ENCODE results near the gene NDUFAF8.
A peak's percentile ranks its signal among the peaks of the same experiment; 100 is the strongest.

The NDUFAF8 gene

DNA sequence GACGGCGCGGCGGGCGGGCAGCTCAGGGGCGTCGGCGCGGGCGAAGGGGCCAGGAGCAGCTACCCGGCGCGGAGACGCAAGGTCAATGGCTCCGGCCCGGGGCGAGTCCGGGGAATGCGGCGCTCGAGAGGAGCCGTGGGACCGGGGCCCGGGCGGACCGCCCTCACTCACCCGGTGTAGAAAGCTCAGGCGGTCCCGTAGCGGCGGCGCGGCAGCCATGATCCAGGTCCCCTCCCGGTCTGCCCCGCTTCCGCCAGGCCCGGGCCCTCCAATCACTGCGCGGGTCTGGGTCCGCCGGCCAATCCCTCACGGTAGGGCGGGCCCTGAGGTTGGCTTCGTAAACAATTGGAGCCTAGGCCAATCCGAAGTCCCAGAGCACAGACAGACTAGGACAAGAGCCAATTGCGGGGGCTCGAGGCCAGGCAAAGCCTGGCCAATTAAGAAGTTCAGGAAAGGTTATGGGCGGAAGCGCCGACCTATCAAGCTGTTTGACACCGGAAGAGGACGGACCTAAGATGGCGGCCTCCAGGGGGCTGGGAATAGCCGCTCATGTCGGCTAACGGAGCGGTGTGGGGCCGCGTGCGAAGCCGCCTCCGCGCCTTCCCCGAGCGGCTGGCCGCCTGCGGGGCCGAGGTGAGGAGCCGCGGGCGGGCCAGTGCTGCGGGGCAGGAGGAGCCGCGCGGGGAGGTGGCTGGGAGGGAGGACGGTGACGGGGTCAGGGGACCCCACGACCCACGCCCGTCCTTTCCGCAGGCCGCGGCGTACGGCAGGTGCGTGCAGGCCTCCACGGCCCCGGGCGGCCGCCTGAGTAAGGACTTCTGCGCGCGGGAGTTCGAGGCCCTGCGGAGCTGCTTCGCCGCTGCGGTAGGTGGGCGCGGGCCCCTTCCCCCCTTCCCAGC, at the start of gene NDUFAF8, which contains the start of gene TEPSIN:
NDUFAF8 (plus strand) TSS at position 504 of the 899 bp plus-strand sequence; CDS start at position 550, 46 bp downstream.
TEPSIN (minus strand) TSS at position 241 of the 899 bp plus-strand sequence; CDS start at position 219, 22 bp downstream.
- peak; percentile 100 for DNase-seq

DNA sequence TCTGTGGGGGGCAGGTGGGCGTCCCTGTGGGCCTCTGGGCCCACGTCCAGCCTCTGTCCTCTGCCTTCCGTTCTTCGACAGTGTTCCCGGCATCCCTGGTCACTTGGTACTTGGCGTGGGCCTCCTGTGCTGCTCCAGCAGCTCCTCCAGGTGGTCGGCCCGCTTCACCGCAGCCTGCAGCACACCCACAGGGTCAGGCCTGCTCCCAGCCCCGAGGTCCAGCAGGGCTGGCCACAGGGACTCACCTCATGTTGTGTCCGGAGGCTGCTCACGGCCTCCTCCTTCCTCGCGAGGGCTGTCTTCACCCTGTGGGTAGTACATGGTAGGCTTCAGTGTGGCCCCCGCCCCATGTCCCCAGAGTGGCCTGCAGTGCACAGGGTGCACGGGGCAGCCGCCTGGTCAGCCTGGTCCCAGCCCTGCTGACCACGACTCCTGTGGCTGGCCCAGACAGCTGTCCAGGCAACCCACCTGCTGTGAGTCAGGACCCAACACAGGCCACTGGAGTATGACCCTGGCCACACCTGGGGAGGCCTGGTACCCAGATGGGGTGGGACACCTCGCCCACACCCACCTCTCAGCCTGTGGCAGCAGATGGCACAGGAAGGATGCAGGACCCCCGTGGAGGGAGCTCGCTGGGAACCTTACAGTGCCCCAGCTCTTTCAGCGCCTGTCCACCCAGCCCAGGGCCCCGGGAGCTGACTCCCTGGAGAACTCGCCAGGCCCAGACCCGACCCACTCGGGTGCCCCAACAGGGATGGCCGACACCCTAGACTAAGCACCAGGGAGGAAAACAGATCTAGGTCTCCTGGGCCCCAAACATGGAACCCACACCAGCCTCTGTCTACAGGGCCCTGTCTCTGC, 49.2 kb upstream of the NDUFAF8 start:
- no peak for DNase-seq

DNA sequence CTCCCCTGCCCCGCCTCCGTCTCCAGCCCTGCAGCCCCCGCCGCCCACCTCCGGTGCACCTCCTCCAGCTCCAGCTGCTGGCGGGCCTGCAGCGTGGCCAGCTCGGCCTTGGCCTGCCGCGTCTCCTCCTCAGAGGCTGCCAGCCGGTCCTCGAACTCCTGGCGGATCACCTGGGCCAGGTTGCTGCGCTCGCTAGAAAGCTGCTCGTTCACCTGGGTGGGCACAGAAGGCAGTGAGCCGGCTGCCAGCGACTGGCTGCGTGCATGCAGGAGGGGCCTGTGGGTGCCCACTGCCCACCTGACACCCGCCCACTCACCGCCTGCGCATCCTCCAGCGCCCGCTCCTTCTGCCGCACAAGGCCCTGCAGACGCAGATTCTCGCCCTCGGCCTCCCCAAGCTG, 48.5 kb upstream of the NDUFAF8 start:
- DNase-seq = no peak

- no peak for DNase-seq
Measured at GRCh38 chr17:81191116-81191515, 48.0 kb upstream of the NDUFAF8 start.

DNA sequence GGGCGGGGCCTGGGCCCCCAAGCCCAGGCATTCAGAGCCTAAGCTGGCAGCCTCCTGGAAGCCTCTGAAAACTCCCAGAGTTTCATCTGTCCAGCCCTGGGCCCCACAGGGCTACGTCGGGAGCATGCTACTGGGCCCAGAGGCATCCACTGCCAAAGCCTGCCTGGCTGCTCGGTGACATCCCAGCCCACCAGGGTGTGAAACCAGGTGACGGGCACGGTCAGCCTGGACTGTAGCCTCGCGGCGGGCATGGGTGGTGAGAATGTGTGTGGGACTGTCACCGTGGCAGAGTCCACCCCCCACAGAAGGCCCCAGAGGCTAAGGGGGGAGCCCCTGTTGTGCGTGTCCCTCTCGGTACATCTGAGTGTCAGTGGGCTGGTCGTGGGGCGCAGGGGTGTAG, 47.5 kb upstream of the NDUFAF8 start:
- no peak for DNase-seq

GRCh38 chr17:81192386-81193050, 46.6 kb upstream of the NDUFAF8 start:
- no peak for DNase-seq

DNA sequence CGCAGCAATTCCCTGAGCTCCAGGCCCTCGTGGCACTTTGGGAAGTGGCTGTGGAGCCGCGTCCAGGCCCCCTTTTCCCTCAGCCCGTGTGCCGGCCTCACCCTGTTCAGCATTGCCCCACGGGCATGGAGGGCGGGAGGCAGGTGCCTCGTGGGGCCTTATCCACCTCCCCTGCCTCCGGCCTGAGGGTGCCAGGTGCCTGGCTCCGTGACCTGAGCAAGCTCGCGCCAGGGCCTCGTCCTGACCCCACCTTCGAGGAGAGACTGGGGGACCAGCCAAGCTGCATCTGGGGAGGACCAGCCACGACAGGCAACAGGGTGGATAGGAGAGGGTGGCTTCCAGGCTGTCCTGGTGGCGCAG, 46.1 kb upstream of the NDUFAF8 start:
- no peak for DNase-seq

DNA sequence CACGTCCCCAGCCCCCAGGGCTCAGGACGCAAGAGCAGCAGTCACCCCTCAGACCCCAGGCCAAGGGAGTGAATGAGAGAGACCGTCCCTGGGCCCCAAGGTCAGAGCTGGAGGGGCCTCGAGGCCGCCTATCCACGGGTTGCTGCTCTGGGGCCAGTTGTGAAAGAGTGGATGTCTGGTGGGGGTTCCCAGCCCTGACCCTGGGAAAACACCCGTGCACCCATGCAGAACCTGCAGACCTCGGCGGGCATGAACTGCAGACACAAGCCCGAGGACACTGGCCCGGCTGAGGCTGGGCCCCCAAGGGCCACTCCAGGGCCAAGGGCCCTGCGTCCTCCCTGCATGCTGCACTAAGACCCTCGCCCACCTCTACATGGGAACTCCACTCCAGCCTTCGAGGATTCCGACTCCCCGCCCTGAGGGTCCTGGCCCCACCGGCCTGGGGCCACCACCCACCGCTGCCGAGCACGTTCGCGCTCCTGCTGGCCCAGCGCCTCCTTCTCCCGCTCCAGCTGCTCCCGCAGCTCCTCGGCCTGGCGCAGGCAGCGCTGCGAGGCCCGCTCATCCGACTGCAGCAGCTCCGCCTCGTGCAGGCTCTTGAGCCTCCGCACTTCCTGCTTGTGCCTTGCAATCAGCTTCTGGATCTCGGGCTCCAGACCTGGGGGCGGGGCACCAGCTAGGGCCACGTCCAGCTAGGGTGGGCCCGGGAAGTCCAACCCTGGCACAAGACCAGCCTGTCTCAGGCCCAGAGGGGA, 45.5 kb upstream of the NDUFAF8 start:
- DNase-seq = no peak

- DNase-seq = no peak
Measured at GRCh38 chr17:81194225-81194760, 44.8 kb upstream of the NDUFAF8 start.

DNA sequence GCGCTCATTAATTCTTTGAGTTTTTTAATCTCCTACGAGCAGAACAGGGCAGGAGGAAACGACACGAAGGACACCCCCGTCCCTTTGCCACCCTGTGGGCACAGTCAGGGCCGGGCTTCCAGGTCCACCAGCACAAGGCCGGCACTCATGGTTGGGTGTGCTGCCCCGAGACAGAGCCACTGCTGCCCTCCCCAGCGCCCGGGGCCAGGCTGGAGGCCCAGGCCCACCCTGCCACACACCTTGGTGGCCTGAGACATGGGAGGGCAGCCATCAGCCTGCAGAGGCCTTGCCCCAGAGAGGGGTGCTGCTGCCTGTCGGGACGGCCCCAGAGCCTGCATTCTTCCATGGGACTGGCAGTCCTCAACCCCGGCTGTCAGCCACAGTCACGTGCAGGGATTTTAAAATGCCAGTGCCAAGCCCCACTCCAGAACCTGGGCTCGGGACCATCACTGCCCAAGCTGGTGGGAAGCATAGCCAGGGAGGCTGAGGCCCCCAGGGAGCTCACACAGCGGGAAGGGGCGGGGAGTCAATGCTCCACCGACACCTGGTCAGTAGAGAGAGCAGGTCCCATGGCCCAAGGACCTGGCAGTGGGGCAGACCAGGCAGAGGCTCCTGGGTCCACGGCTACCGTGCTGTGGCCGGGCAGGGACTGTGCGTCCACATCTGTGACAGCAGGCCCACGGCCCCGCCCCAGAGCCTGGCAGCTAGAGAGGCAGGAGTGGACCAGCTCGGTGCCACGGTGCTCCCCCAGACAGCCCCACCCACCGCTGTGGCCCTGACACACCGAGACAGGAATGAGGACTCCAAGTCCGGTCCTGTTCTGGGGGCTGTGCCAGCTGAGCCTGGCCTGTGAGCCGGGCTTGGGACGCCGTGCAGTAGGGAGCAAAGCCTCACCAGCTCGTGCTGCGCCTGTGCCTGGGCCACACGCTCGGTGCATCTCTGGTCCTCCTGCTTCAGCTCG, 43.9 kb upstream of the NDUFAF8 start:
- DNase-seq = no peak

DNA sequence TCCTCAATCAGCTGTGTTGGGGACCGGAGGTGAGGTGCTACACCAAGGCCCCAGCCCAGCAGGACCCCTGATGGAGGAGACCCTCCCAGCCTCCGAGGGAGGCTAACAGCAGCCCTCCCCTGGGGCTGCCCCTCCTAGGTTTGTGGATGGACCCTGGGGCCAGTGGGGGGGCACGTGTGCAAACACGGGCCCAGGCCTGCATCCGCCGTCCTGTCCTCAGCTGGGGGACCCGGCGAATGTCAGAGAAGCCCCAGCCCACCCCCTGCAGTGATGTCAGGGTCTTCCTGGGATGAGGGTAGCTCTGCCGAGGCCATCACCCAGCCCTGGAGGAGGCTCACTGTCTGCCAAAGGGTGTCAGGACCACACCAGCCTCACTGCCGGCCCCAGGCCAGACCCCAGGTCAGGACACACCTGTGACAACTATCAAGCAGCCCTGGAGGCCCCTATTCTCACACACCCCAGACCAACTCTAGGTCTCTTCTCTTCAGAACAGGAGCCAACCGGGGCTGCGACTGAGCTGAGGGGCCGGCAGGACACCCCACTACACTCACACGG, 43.1 kb upstream of the NDUFAF8 start:
- DNase-seq = no peak

DNA sequence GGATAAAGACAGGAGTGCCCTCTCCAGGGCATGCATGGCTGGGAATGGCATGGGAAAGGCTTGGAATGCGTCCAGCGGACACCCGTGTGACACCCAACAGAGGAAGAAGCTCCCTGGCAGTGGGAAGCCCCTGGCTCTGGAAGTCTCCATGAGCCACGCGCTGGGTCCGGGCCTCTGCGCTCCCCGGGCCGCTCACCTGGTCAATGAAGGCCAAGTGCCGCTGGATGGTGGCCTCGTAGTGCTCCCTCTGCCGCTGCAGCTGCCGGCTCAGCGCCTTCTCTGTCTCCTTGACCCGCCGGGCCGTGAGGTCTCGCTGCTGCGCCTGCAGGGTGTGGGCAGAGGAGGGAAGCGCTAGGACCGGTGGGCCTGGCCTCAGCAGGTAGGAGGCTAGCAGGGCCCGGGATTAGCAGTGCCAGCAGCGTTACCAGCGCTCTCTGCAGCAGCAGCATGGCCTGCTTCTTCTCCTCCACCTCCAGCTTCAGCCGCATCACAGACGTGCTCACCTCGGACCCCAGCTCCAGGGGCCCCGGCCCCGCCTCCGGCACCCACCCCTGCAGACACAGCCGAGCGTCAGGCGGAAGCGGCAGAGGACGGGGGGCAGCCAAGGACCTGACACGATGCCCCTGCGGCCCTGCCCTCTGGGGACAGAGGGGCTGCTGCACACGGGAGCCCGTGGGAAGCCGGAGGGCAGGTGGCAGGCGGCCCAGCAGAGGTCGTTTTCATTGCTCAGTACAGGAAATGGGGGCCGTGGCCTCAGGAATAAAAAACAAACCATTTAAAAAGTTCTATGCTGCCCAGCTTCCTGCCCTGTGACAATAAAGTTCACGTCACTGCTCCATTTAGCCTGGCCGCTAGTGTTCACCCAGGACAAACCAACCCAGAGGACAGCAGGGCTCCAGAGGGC, 42.4 kb upstream of the NDUFAF8 start:
- DNase-seq = no peak

DNA sequence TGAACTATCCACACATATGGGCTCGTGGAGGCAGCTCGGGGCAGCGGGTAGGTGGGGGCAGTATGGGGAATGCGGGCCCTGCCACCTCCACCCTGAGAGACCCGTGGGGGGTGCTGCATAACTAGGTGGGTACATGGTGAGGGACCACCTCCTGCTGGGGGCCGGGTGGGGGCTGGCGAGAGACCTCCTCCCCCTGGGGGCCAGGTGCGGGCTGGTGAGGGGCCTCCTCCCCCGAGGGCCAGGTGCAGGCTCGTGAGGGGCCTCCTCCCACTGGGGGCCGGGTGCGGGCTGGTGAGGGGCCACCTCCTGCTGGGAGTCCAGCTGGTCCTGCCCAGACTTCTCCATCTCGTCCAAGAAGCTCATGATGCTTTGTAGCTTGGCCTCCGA, 41.7 kb upstream of the NDUFAF8 start:
- DNase-seq = no peak

DNA sequence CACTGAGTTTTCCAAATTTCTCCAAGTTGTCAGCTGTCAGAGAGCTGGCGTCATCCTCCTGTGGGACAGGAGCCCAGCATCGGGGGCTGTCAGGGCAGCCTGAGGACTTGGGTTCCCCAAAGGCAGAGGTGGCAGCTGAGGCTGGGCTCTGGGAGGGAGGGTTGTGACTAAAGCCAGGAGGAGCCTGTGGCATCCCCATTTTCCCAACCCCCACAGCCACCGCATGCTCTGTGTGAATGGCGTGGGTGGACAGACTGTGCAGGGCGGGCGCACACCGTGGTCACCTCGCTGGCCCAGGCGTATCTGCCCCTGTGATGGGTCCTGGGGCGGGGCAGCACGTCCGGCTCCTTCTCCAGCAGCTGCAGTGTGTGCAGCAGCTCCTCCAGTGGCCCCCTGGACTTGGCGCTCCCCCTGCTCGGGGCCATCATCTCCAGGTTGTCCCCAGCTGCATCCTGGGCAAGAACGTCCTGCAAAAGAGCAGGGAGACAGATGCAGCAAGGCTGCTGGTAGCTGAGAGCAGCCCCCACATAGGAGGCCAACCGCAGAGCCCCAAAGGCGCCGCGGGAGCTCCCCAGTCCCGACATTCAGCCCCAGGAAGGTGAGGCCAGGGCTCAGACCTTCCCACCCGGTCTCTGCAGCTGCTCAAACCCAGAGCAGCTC, 41.2 kb upstream of the NDUFAF8 start:
- no peak for DNase-seq

DNA sequence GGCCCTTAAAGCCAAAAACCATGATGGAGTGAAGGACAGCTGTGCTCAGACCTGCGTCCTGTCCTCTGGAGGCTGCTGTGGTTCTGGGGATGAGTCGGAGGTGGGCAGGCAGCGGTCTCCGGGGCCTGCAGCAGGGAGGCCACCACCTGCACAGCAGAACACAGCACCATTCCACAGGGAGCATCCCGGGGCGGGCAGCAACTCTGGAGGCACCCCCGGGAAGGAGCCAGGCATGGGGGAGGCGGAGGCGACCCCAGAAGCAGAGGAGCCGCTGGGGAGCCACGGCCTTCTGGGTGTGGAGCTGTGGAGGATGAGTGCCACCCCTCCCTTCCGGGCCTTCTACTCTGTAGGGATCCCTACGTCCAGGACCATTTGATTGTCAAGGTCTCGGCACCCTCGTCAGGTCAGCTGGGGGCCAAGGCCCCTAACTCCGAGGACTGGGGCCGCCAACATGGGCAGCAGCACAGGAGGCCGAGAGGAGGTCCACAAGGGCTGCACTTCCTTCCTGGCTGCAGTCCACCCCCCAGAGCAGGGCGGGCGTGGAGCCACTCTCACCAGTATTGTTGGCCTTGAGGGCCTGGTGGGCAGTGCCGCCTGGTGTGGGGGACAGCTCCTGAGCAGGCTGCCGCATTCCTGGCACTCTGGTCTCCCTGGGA, 40.2 kb upstream of the NDUFAF8 start:
- no peak for DNase-seq

GRCh38 chr17:81199482-81199830, 39.7 kb upstream of the NDUFAF8 start:
- DNase-seq = no peak

- DNase-seq = no peak
Measured at GRCh38 chr17:81200201-81200600, 38.9 kb upstream of the NDUFAF8 start.
